Measurements from ENCODE around the gene HAO1. TPM values are rescaled to one million over a fixed set of nuclear protein-coding genes. Genes with fewer than 3 reads are reported as not detected.

The HAO1 gene
- total RNA-seq, 1 experiment from 2014 or later: not detected

DNA sequence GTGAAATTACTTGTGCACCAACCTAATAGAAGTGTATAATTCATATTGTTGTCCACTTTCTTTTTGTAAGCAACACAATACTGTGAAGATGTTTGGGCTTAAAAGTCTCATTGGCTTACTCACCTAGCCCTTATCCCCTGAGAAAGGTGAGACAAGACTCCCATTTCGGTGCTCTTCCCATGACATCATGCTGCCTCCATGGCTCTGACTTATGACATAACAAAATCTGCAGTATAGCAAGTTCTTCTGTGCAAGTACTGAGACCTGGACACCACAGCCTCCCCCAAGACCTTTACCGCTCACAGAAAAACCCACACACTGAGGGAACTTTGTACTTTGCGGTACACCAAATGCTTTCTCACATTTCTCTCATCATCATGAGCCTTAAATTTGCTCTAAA is 50.5 kb downstream of the HAO1 start:
- no peak overlapping the region for H3K27ac ChIP-seq (ENCODE audit: low read depth, low read length, poor library complexity, severe bottlenecking)
- no peak overlapping the region for H3K4me3 ChIP-seq (ENCODE audit: low read depth, low read length, poor library complexity, severe bottlenecking)
- POLR2A ChIA-PET (ENCODE audit: low non-redundant PET): no interaction called here
- H3K27me3 ChIP-seq (replicated peaks; ENCODE audit: insufficient read depth, low read depth, low read length, poor library complexity): no peaks in the 10 kb centered on the region
- H3K4me1 ChIP-seq (ENCODE audit: insufficient read depth, low read length, poor library complexity, severe bottlenecking): no peaks in the 10 kb centered on the region
- CTCF ChIA-PET: no interaction called here
- TF ChIP-seq, protein P1, sequence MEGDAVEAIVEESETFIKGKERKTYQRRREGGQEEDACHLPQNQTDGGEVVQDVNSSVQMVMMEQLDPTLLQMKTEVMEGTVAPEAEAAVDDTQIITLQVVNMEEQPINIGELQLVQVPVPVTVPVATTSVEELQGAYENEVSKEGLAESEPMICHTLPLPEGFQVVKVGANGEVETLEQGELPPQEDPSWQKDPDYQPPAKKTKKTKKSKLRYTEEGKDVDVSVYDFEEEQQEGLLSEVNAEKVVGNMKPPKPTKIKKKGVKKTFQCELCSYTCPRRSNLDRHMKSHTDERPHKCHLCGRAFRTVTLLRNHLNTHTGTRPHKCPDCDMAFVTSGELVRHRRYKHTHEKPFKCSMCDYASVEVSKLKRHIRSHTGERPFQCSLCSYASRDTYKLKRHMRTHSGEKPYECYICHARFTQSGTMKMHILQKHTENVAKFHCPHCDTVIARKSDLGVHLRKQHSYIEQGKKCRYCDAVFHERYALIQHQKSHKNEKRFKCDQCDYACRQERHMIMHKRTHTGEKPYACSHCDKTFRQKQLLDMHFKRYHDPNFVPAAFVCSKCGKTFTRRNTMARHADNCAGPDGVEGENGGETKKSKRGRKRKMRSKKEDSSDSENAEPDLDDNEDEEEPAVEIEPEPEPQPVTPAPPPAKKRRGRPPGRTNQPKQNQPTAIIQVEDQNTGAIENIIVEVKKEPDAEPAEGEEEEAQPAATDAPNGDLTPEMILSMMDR (conservative IDR thresholded peaks at IDR 0.05; ENCODE audit: low read depth, low read length): no peak
- no peak for TF ChIP-seq EZH2 (IDR thresholded peaks at IDR 0.05; ENCODE audit: borderline replicate concordance, low read depth, low read length, poor library complexity, severe bottlenecking)
- H3K36me3 ChIP-seq (ENCODE audit: insufficient read depth, low read length, poor library complexity, severe bottlenecking): no peaks in the 10 kb centered on the region
- no peaks in the 10 kb centered on the region for H3K9me3 ChIP-seq (ENCODE audit: low read depth, low read length, poor library complexity, severe bottlenecking)
- intact Hi-C loops (cut with micrococcal nuclease; ENCODE audit: unreplicated experiment): no loop called here
- DNase-seq (ENCODE audit: low spot score): no peak
- no TSS peak for BruUV-seq (replicated peaks)

DNA sequence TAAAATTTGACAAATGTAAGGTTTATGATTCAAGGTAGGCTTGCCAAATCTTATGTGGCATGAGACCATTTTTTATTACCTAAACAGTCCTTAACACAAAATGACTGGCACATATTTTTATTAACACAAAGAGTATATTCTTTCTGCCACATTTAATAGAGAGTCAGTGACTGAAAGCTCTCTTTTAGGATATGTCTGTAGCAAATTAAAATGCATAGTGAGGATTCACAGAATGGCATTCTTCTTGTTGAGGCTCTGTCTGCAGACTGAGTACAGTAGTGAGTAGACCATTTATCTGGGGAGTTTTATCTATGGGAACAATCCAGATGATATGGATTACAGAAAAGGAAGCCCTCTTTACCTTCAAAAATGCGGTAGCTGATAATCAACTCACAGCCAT is 56.5 kb downstream of the HAO1 start:
- intact Hi-C loops (cut with micrococcal nuclease; ENCODE audit: unreplicated experiment): no loop called here
- H3K4me1 ChIP-seq (ENCODE audit: insufficient read depth, low read length, poor library complexity, severe bottlenecking): no peaks in the 10 kb centered on the region
- no peak overlapping the region for H3K27ac ChIP-seq (ENCODE audit: low read depth, low read length, poor library complexity, severe bottlenecking)
- ChIA-PET POLR2A (ENCODE audit: low non-redundant PET) (no interaction called here), CTCF (no interaction called here)
- no peaks in the 10 kb centered on the region for H3K9me3 ChIP-seq (ENCODE audit: low read depth, low read length, poor library complexity, severe bottlenecking)
- H3K27me3 ChIP-seq (replicated peaks; ENCODE audit: insufficient read depth, low read depth, low read length, poor library complexity): peaks cover 34% of the 10 kb centered on the region
- no peak overlapping the region for H3K4me3 ChIP-seq (ENCODE audit: low read depth, low read length, poor library complexity, severe bottlenecking)
- BruUV-seq (replicated peaks): no TSS peak
- no peak for TF ChIP-seq EZH2 (IDR thresholded peaks at IDR 0.05; ENCODE audit: borderline replicate concordance, low read depth, low read length, poor library complexity, severe bottlenecking)
- TF ChIP-seq, protein P1 (conservative IDR thresholded peaks at IDR 0.05; ENCODE audit: low read depth, low read length): no peak
- no peak for DNase-seq (ENCODE audit: low spot score)
- H3K36me3 ChIP-seq (ENCODE audit: insufficient read depth, low read length, poor library complexity, severe bottlenecking): no peaks in the 10 kb centered on the region

DNA sequence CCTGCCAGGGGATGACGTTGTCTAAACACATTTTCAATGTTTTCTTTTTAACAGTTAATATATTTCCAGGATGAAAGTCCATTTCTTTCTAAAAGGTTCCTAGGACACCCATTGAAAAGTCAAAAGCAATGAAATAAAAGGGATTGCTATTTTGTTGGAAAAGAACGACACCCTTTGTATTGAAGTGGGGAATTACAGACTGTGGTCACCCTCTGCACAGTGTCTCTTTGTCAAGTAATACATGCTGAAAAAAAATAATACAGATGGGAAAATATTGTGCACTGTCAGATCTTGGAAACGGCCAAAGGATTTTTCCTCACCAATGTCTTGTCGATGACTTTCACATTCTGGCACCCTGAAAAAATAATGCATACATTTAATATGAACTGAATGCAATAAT is 56.9 kb downstream of the HAO1 start:
- Histone ChIP-seq H3K4me1 (ENCODE audit: insufficient read depth, low read length, poor library complexity, severe bottlenecking) (no peaks in the 10 kb centered on the region), H3K27me3 (replicated peaks; ENCODE audit: insufficient read depth, low read depth, low read length, poor library complexity) (peaks cover 34% of the 10 kb centered on the region), H3K27ac (ENCODE audit: low read depth, low read length, poor library complexity, severe bottlenecking) (no peak overlapping the region), H3K4me3 (ENCODE audit: low read depth, low read length, poor library complexity, severe bottlenecking) (no peak overlapping the region), H3K36me3 (ENCODE audit: insufficient read depth, low read length, poor library complexity, severe bottlenecking) (no peaks in the 10 kb centered on the region), H3K9me3 (ENCODE audit: low read depth, low read length, poor library complexity, severe bottlenecking) (no peaks in the 10 kb centered on the region)
- POLR2A ChIA-PET (ENCODE audit: low non-redundant PET): no interaction called here
- intact Hi-C loops (cut with micrococcal nuclease; ENCODE audit: unreplicated experiment): no loop called here
- CTCF ChIA-PET: no interaction called here
- TF ChIP-seq EZH2 (IDR thresholded peaks at IDR 0.05; ENCODE audit: borderline replicate concordance, low read depth, low read length, poor library complexity, severe bottlenecking): no peak
- TF ChIP-seq, protein P1 (conservative IDR thresholded peaks at IDR 0.05; ENCODE audit: low read depth, low read length): no peak
- DNase-seq (ENCODE audit: low spot score): no peak
- BruUV-seq (replicated peaks): no TSS peak
